DND-41 (cell line): Measurements from ENCODE around the gene HSD17B11.
"Not testable (repeated sequence)": the region's sequence is repeated elsewhere in the genome, so short reads cannot be mapped to it uniquely, and the experiment has no call there.

Experiments used
- ATAC-seq: fragments of 200-7000 bp; cut with Tn5 transposase; 3 replicates; pipeline ENCODE4 v1.9.1; 2021; ENCODE audit warnings: low read depth; ENCODE audit not compliant: insufficient read depth
- DNase-seq: peaks from one replicate; pipeline ENCODE4 v3.0.0-alpha.2; 2020
- H2AFZ ChIP-seq: 2 replicates; pipeline ENCODE4 v1.6.0; 2012; ENCODE audit warnings: low read depth, low read length
- H3K27ac ChIP-seq: 2 replicates; pipeline ENCODE4 v1.5.1; 2012; ENCODE audit warnings: low read length, inconsistent platforms
- H3K27me3 ChIP-seq: fragments of 200-600 bp; sonication (generic); 2 replicates; pipeline ENCODE4 v1.6.0; 2012; ENCODE audit warnings: low read length, mild to moderate bottlenecking, inconsistent platforms; ENCODE audit not compliant: insufficient read depth, poor library complexity
- H3K36me3 ChIP-seq: 2 replicates; pipeline ENCODE4 v1.5.1; 2012; ENCODE audit warnings: low read length, inconsistent platforms; ENCODE audit not compliant: insufficient read depth
- H3K4me1 ChIP-seq: 2 replicates; pipeline ENCODE4 v1.5.1; 2012; ENCODE audit warnings: mild to moderate bottlenecking, low read length; ENCODE audit not compliant: insufficient read depth
- H3K4me2 ChIP-seq: 2 replicates; pipeline ENCODE4 v1.6.0; 2012; ENCODE audit warnings: mild to moderate bottlenecking, moderate library complexity, low read length, inconsistent platforms; ENCODE audit not compliant: insufficient read depth
- H3K4me3 ChIP-seq, 2 experiments: fragments of 200-600 bp in 1 of 2; shearing (Covaris generic) in 1 of 2; 2 replicates each; pipeline ENCODE4 v1.5.1; 2012 to 2016; ENCODE audit warnings: inconsistent platforms in 2 of 2, low read length in 2 of 2, mild to moderate bottlenecking in 2 of 2, low read depth in 1 of 2, moderate library complexity in 1 of 2
- H3K79me2 ChIP-seq: 2 replicates; pipeline ENCODE4 v1.6.0; 2012; ENCODE audit warnings: low read length, inconsistent platforms; ENCODE audit not compliant: insufficient read depth
- H3K9ac ChIP-seq: 2 replicates; pipeline ENCODE4 v1.6.0; 2012; ENCODE audit warnings: low read depth, mild to moderate bottlenecking, inconsistent platforms, low read length, moderate library complexity
- H3K9me3 ChIP-seq: 2 replicates; pipeline ENCODE4 v1.5.1; 2012; ENCODE audit warnings: low read length, moderate library complexity, mild to moderate bottlenecking, inconsistent platforms; ENCODE audit not compliant: insufficient read depth, severe bottlenecking
- H4K20me1 ChIP-seq: 2 replicates; pipeline ENCODE4 v1.6.0; 2012; ENCODE audit warnings: low read length; ENCODE audit not compliant: insufficient read depth
- EZH2 ChIP-seq: IDR thresholded peaks from 3 replicates; pipeline ENCODE4 v1.6.1; 2012; ENCODE audit warnings: borderline replicate concordance, low read depth, mild to moderate bottlenecking, moderate library complexity, low read length, inconsistent platforms; ENCODE audit not compliant: severe bottlenecking
- TF ChIP-seq, protein P1 (sequence below): IDR thresholded peaks from 2 replicates; pipeline ENCODE4 v1.5.1; 2012; ENCODE audit warnings: borderline replicate concordance, low read length, moderate library complexity, mild to moderate bottlenecking; ENCODE audit not compliant: poor library complexity, severe bottlenecking; ENCODE audit errors: extremely low read depth

Gene HSD17B11

GRCh38 chr4:87392183-87392582 lies 1.2 kb upstream of the HSD17B11 start:
- no peaks in the 10 kb centered on the region for H3K27me3 ChIP-seq
- no peaks in the 10 kb centered on the region for H4K20me1 ChIP-seq
- DNase-seq: no peak
- peak overlapping the region; percentile 80 for H3K4me2 ChIP-seq
- no peak overlapping the region for H3K9ac ChIP-seq
- H3K4me1 ChIP-seq: peaks cover 41% of the 10 kb centered on the region
- H3K4me3 ChIP-seq: peak overlapping the region in 1 of 2 experiments; percentile 79; a peak in 1 of 4 replicates
- H3K27ac ChIP-seq: no peak overlapping the region
- TF ChIP-seq, protein P1, sequence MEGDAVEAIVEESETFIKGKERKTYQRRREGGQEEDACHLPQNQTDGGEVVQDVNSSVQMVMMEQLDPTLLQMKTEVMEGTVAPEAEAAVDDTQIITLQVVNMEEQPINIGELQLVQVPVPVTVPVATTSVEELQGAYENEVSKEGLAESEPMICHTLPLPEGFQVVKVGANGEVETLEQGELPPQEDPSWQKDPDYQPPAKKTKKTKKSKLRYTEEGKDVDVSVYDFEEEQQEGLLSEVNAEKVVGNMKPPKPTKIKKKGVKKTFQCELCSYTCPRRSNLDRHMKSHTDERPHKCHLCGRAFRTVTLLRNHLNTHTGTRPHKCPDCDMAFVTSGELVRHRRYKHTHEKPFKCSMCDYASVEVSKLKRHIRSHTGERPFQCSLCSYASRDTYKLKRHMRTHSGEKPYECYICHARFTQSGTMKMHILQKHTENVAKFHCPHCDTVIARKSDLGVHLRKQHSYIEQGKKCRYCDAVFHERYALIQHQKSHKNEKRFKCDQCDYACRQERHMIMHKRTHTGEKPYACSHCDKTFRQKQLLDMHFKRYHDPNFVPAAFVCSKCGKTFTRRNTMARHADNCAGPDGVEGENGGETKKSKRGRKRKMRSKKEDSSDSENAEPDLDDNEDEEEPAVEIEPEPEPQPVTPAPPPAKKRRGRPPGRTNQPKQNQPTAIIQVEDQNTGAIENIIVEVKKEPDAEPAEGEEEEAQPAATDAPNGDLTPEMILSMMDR: no peak
- no peak for TF ChIP-seq EZH2
- H2AFZ ChIP-seq: 0 out of 2 replicates have a peak overlapping the region, but pooled peaks have one; percentile 15
- H3K79me2 ChIP-seq: peaks cover 38% of the 10 kb centered on the region
- no peak for ATAC-seq
- H3K9me3 ChIP-seq: no peaks in the 10 kb centered on the region
- peaks cover 3% of the 10 kb centered on the region; the same call in 1 of the 2 replicates for H3K36me3 ChIP-seq

DNA sequence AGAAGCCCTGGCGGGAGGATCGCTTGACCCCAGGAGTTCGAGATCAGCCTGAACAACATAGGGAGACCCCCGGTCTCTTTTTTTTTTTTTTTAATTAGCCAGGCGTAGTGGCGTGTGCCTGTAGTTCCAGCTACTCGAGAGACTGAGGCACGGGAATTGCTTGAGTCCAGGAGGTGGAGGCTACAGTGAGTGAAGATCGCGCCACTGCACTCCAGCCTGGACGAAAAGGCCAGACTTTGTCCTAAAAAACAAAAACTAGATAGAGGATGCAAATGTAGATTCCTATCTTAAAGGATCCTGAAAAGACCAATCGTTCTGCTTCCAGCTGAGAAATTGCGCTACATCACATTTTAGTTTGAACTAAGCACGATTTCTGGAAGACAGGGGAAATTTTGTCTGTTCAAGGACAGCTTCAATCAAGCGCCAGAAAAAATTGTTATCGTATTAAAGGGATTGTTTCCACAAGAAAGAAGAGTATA lies 627 bp upstream of the HSD17B11 start:
- H3K9ac ChIP-seq: peak overlapping the region; percentile 82
- peak overlapping the region; percentile 80 for H3K4me2 ChIP-seq
- TF ChIP-seq EZH2: no peak
- TF ChIP-seq, protein P1: no peak
- peak overlapping the region; percentile 79 to 98 for H3K4me3 ChIP-seq
- peaks cover 45% of the 10 kb centered on the region for H3K4me1 ChIP-seq
- H3K36me3 ChIP-seq: peaks cover 3% of the 10 kb centered on the region; the same call in 1 of the 2 replicates
- peak overlapping the region; percentile 96 for H3K27ac ChIP-seq
- H3K79me2 ChIP-seq: peaks cover 44% of the 10 kb centered on the region
- no peaks in the 10 kb centered on the region for H3K9me3 ChIP-seq
- peak; percentile 12; the same call in 2 of the 3 replicates for ATAC-seq
- DNase-seq: no peak
- H3K27me3 ChIP-seq: no peaks in the 10 kb centered on the region
- peak overlapping the region; percentile 92 for H2AFZ ChIP-seq
- no peaks in the 10 kb centered on the region for H4K20me1 ChIP-seq

GRCh38 chr4:87390551-87390890 lies 467 bp downstream of the HSD17B11 start:
- no peaks in the 10 kb centered on the region for H3K27me3 ChIP-seq
- H3K79me2 ChIP-seq: peaks cover 55% of the 10 kb centered on the region
- H3K27ac ChIP-seq: peak overlapping the region; percentile 96
- peaks cover 3% of the 10 kb centered on the region; the same call in 1 of the 2 replicates for H3K36me3 ChIP-seq
- ATAC-seq (no peak), DNase-seq (no peak)
- H2AFZ ChIP-seq: peak overlapping the region; percentile 92
- TF ChIP-seq, protein P1: no peak
- TF ChIP-seq EZH2: no peak
- peak overlapping the region; percentile 82 for H3K9ac ChIP-seq
- H3K4me1 ChIP-seq: peaks cover 45% of the 10 kb centered on the region
- peak overlapping the region; percentile 79 to 98 for H3K4me3 ChIP-seq
- no peaks in the 10 kb centered on the region for H3K9me3 ChIP-seq
- peak overlapping the region; percentile 80 for H3K4me2 ChIP-seq
- H4K20me1 ChIP-seq: no peaks in the 10 kb centered on the region

DNA sequence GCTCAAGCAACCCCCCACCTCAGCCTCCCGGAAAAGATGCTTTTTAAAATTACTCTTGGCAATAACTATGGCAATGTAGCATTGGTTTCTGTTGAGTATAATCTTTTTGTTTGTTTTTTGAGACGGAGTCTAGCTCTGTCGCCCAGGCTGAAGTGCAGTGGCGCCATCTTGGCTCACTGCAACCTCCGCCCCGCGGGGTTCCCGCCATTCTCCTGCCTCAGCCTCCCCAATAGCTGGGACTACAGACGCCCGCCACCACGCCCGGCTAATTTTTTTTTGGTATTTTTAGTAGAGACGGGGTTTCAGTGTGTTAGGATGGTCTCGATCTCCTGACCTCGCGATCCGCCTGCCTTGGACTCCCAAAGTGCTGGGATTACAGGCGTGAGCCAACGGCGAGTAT lies 933 bp downstream of the HSD17B11 start:
- not testable (repeated sequence) for H4K20me1 ChIP-seq, H3K27me3 ChIP-seq, H3K36me3 ChIP-seq, H3K9me3 ChIP-seq
- H3K4me3 ChIP-seq: peak overlapping the region; percentile 79 to 98
- ATAC-seq: peak; percentile 32
- DNase-seq: peak; percentile 56
- peak overlapping the region; percentile 92 for H2AFZ ChIP-seq
- H3K27ac ChIP-seq: peak overlapping the region; percentile 96
- peaks cover 45% of the 10 kb centered on the region for H3K4me1 ChIP-seq
- peaks cover 59% of the 10 kb centered on the region for H3K79me2 ChIP-seq
- H3K9ac ChIP-seq: peak overlapping the region; percentile 82
- peak overlapping the region; percentile 80 for H3K4me2 ChIP-seq
